SK-N-SH (cell line): Measurements from ENCODE around the gene TP53BP1. TPM values are rescaled to one million over a fixed set of nuclear protein-coding genes. Genes with fewer than 3 reads are reported as not detected.

Experiments used
- CTCF ChIA-PET: fragments of 300-600, 350-600 bp; formaldehyde crosslinking; extraction: SDS; loops from one replicate; lab custom pipeline; 2021; lab: Yijun Ruan, JAX
- POLR2A ChIA-PET: fragments of 350-600 bp; sonication (Branson Sonifier 250); formaldehyde crosslinking; extraction: SDS; loops from one replicate; lab custom pipeline; 2020; ENCODE audit warnings: antibody characterized with exemption, inconsistent platforms; lab: Yijun Ruan, JAX
- DNase-seq: peaks from one replicate; pipeline ENCODE4 v3.0.0; 2012
- H2AFZ ChIP-seq: fragments of 200-600 bp; sonication (generic); 2 replicates; pipeline ENCODE4 v1.8.1; 2016; ENCODE audit warnings: antibody characterized with exemption, mild to moderate bottlenecking, low read depth
- H3F3A ChIP-seq: fragments of 200-600 bp; sonication (generic); replicated peaks from 2 replicates; pipeline ENCODE3; 2016; ENCODE audit warnings: antibody characterized with exemption, mild to moderate bottlenecking; ENCODE audit not compliant: insufficient read depth
- H3K27ac ChIP-seq, 2 experiments: fragments of 200-500 bp in 1 of 2; fragments of 200-600 bp in 1 of 2; sonication (Bioruptor generic) in 1 of 2; sonication (generic), shearing (Covaris generic) in 1 of 2; 2 replicates each; pipeline versions ENCODE4 v1.5.1 to v1.6.1; 2014 to 2016; ENCODE audit warnings: low read depth in 2 of 2, inconsistent platforms in 1 of 2, low read length in 1 of 2, mild to moderate bottlenecking in 1 of 2, mixed read lengths in 1 of 2
- H3K27me3 ChIP-seq: fragments of 200-600 bp; sonication (generic), shearing (Covaris generic); 2 replicates; pipeline ENCODE4 v1.6.1; 2016; ENCODE audit warnings: mixed run types; ENCODE audit not compliant: insufficient read depth
- H3K36me3 ChIP-seq, 2 experiments: fragments of 200-500 bp in 1 of 2; fragments of 200-600 bp in 1 of 2; sonication (Bioruptor generic) in 1 of 2; sonication (generic) in 1 of 2; replicated peaks in 1 of 2; 2 replicates each; pipeline versions ENCODE3 to v1.5.1; 2014 to 2016; ENCODE audit warnings: low read length in 1 of 2, mild to moderate bottlenecking in 1 of 2; ENCODE audit not compliant: insufficient read depth in 2 of 2, control insufficient read depth in 1 of 2
- H3K4me1 ChIP-seq, 2 experiments: fragments of 200-500 bp in 1 of 2; fragments of 200-600 bp in 1 of 2; sonication (Bioruptor generic) in 1 of 2; sonication (generic), shearing (Covaris generic) in 1 of 2; 2 replicates each; pipeline versions ENCODE4 v1.5.1 to v1.6.1; 2014 to 2016; ENCODE audit warnings: low read depth in 1 of 2, low read length in 1 of 2, mixed run types in 1 of 2; ENCODE audit not compliant: insufficient read depth in 2 of 2, control insufficient read depth in 1 of 2
- H3K4me2 ChIP-seq: fragments of 200-600 bp; sonication (generic), shearing (Covaris generic); 2 replicates; pipeline ENCODE4 v1.6.1; 2017; ENCODE audit warnings: mixed run types
- H3K4me3 ChIP-seq, 2 experiments: fragments of 200-500 bp in 1 of 2; fragments of 200-600 bp in 1 of 2; sonication (Bioruptor generic) in 1 of 2; sonication (generic), shearing (Covaris generic) in 1 of 2; 2 replicates each; pipeline versions ENCODE4 v1.5.1 to v1.8.1; 2014 to 2016; ENCODE audit warnings: low read depth in 2 of 2, inconsistent platforms in 1 of 2, low read length in 1 of 2, mild to moderate bottlenecking in 1 of 2, mixed read lengths in 1 of 2, moderate library complexity in 1 of 2
- H3K79me2 ChIP-seq: fragments of 200-600 bp; sonication (generic); 2 replicates; pipeline ENCODE4 v1.8.1; 2017; ENCODE audit warnings: mild to moderate bottlenecking; ENCODE audit not compliant: insufficient read depth
- H3K9ac ChIP-seq: fragments of 200-600 bp; sonication (generic); 2 replicates; pipeline ENCODE4 v1.6.1; 2017; ENCODE audit warnings: mixed run types
- H3K9me2 ChIP-seq: fragments of 200-600 bp; sonication (generic); 2 replicates; pipeline ENCODE4 v1.6.1; 2017; ENCODE audit warnings: mixed run types
- H3K9me3 ChIP-seq: fragments of 200-600 bp; sonication (generic); 2 replicates; pipeline ENCODE4 v1.6.1; 2017; ENCODE audit warnings: mixed run types, mild to moderate bottlenecking, moderate library complexity
- H4K20me1 ChIP-seq: fragments of 200-600 bp; sonication (generic); 2 replicates; pipeline ENCODE4 v1.6.1; 2017; ENCODE audit warnings: mild to moderate bottlenecking, mixed run types; ENCODE audit not compliant: insufficient read depth
- CHD2 ChIP-seq: fragments of 150-350 bp; IDR thresholded peaks from 2 replicates; pipeline ENCODE4 v1.6.1; 2018; ENCODE audit warnings: low read length; ENCODE audit not compliant: partially characterized antibody
- CTCF ChIP-seq: fragments of 200-600 bp; sonication (generic); IDR thresholded peaks from 2 replicates; pipeline ENCODE4 v1.6.1; 2017; ENCODE audit warnings: antibody characterized with exemption, mild to moderate bottlenecking, moderate library complexity
- EZH2phosphoT487 ChIP-seq: fragments of 200-600 bp; sonication (generic); IDR thresholded peaks from 2 replicates; pipeline ENCODE4 v1.6.1; 2017; ENCODE audit warnings: low read depth, mixed run types, mild to moderate bottlenecking, antibody characterized with exemption, moderate library complexity, borderline replicate concordance
- FOXM1 ChIP-seq: IDR thresholded peaks from 2 replicates; pipeline ENCODE4 v1.4.0; 2012; ENCODE audit warnings: low read depth, mild to moderate bottlenecking
- GATA2 ChIP-seq: sonication (generic); formaldehyde crosslinking; IDR thresholded peaks from 2 replicates; pipeline ENCODE4 v1.5.0; 2020; ENCODE audit warnings: mild to moderate bottlenecking, missing genetic modification reagents
- MAX ChIP-seq: IDR thresholded peaks from 2 replicates; pipeline ENCODE4 v1.4.0; 2012; ENCODE audit warnings: low read depth
- RAD21 ChIP-seq: IDR thresholded peaks from 2 replicates; pipeline ENCODE4 v1.6.1; 2012; ENCODE audit warnings: mild to moderate bottlenecking, low read length
- RCOR1 ChIP-seq: fragments of 150-350 bp; IDR thresholded peaks from 2 replicates; pipeline ENCODE4 v1.6.1; 2017; ENCODE audit warnings: antibody characterized with exemption, low read length
- RFX5 ChIP-seq: IDR thresholded peaks from 2 replicates; pipeline ENCODE4 v1.6.1; 2012; ENCODE audit warnings: mild to moderate bottlenecking, improper control_type of control experiment, low read length
- SMC3 ChIP-seq: IDR thresholded peaks from 2 replicates; pipeline ENCODE4 v1.6.1; 2012; ENCODE audit warnings: low read depth, low read length, improper control_type of control experiment
- TCF12 ChIP-seq: IDR thresholded peaks from 2 replicates; pipeline ENCODE4 v1.4.0; 2012
- TEAD4 ChIP-seq: IDR thresholded peaks from 2 replicates; pipeline ENCODE4 v1.4.0; 2012; ENCODE audit warnings: mild to moderate bottlenecking, borderline replicate concordance; ENCODE audit not compliant: insufficient read depth
- USF2 ChIP-seq: fragments of 150-350 bp; IDR thresholded peaks from 2 replicates; pipeline ENCODE4 v1.6.1; 2017; ENCODE audit warnings: antibody characterized with exemption, low read length, low read depth, borderline replicate concordance
- WGBS: methylation state at CpG from one replicate; pipeline ENCODE4 v1.1.6; 2017; ENCODE audit warnings: low lambda C conversion rate; 5-methylcytosine and 5-hydroxymethylcytosine counted together
- polyA plus RNA-seq, 3 experiments: library from polyadenylated mRNA; depleted of rRNA; stranded (reverse); fragments of >200 nt; gene quantifications; 2 replicates each; pipeline ENCODE4 v1.2.3, GENCODE V29; 2012

The TP53BP1 gene
- polyA plus RNA-seq, 1 of the 3 experiments (the other 2 are of a cell fraction), result 27.1 TPM

GRCh38 chr15:43515741-43516140, 22.8 kb upstream of the TP53BP1 start:
- Histone ChIP-seq H3K9me2 (no peaks in the 10 kb centered on the region), H3K9ac (no peak overlapping the region), H3K36me3 (peaks cover 4% of the 10 kb centered on the region in 2 experiments), H3K4me2 (peak overlapping the region; percentile 84), H2AFZ (peak overlapping the region; percentile 29; the same call in 1 of the 2 replicates), H3F3A (no peaks in the 10 kb centered on the region), H3K27me3 (no peaks in the 10 kb centered on the region), H3K79me2 (0 out of 2 replicates have a peak, but pooled peaks cover 6% of the 10 kb centered on the region), H3K4me1 (peaks cover 19 to 45% of the 10 kb centered on the region in 2 experiments), H3K27ac (no peak overlapping the region), H3K9me3 (no peaks in the 10 kb centered on the region), H4K20me1 (no peaks in the 10 kb centered on the region), H3K4me3 (no peak overlapping the region)
- 62% methylated on average over 2 of the region's 2 CpGs for WGBS
- ChIA-PET POLR2A (no interaction called here), CTCF (interaction anchor here (0.6 to 4.0 kb wide), 11 partner anchors 10 to 160 kb away, joined by 3 to 42 read pairs (median 8); partner anchors contain the start of gene TP53BP1)
- DNase-seq, result no peak
- no peak for TF ChIP-seq RAD21
- TF ChIP-seq CHD2, result no peak
- TF ChIP-seq FOXM1, result no peak
- no peak for TF ChIP-seq TCF12
- TF ChIP-seq MAX, result no peak
- TF ChIP-seq RFX5, result no peak
- TF ChIP-seq RCOR1, result no peak
- no peak for TF ChIP-seq TEAD4

GRCh38 chr15:43514241-43515057, 21.5 kb upstream of the TP53BP1 start:
- POLR2A ChIA-PET, result interaction anchor here (0.5 kb wide), 1 partner anchor 53 kb away, joined by 4 read pairs; no protein-coding TSS in a partner anchor

More at GRCh38 chr15:43514241-43515057, 21.5 kb upstream of the TP53BP1 start:
- CTCF ChIA-PET, result interaction anchor here (0.6 to 4.0 kb wide), 50 partner anchors 9 to 256 kb away, joined by 3 to 42 read pairs (median 4); partner anchors contain the start of genes TP53BP1, TUBGCP4 and ZSCAN29
- no peak overlapping the region for H3K9ac ChIP-seq
- peaks cover 8% of the 10 kb centered on the region for H3F3A ChIP-seq
- no peak for TF ChIP-seq EZH2phosphoT487
- peak; percentile 60 for TF ChIP-seq SMC3
- no peak for TF ChIP-seq RCOR1
- TF ChIP-seq GATA2, result no peak
- TF ChIP-seq RAD21, result peak; percentile 81
- peak; percentile 71 for TF ChIP-seq CTCF
- no peak for TF ChIP-seq USF2
- no peak overlapping the region for H2AFZ ChIP-seq
- no peaks in the 10 kb centered on the region for H4K20me1 ChIP-seq
- 0 out of 4 replicates have a peak overlapping the region, but pooled peaks of 1 of the 2 experiments have one; percentile 7 for H3K4me3 ChIP-seq
- no peaks in the 10 kb centered on the region for H3K9me3 ChIP-seq
- H3K27me3 ChIP-seq, result no peaks in the 10 kb centered on the region
- WGBS, result 65% methylated on average over 4 of the region's 4 CpGs
- H3K4me2 ChIP-seq, result peak overlapping the region; percentile 11
- H3K36me3 ChIP-seq, result no peaks in the 10 kb centered on the region
- H3K4me1 ChIP-seq, result peaks cover 22 to 46% of the 10 kb centered on the region in 2 experiments
- DNase-seq, result peak; percentile 57
- 0 out of 2 replicates have a peak, but pooled peaks cover 3% of the 10 kb centered on the region for H3K79me2 ChIP-seq
- no peaks in the 10 kb centered on the region for H3K9me2 ChIP-seq
- H3K27ac ChIP-seq, result peak overlapping the region in 1 of 2 experiments; percentile 32; a peak in 2 of 4 replicates
